Spinal cord (tissue), 10 donors: ENCODE data around the gene BATF2. TPM values are rescaled to one million over a fixed set of nuclear protein-coding genes. Genes with fewer than 3 reads are reported as not detected.
"Not testable (repeated sequence)": the region's sequence is repeated elsewhere in the genome, so short reads cannot be mapped to it uniquely, and the experiment has no call there.

ENCODE experiments used
- DNase-seq, 6 donors: peaks; one replicate each; pipeline versions ENCODE4 v3.0.0 to v3.0.0-alpha.2; 2013 to 2015; ENCODE audit warnings: low spot score in 6 of 6, low read depth in 4 of 6
- H3K27ac ChIP-seq: one replicate; pipeline ENCODE4 v1.5.1; 2013; ENCODE audit warnings: low read depth, low read length, control low read depth
- H3K27me3 ChIP-seq: one replicate; pipeline ENCODE4 v1.6.1; 2013; ENCODE audit warnings: low read length; ENCODE audit not compliant: control insufficient read depth, insufficient read depth
- H3K36me3 ChIP-seq: one replicate; pipeline ENCODE4 v1.6.1; 2013; ENCODE audit warnings: low read length; ENCODE audit not compliant: control insufficient read depth, insufficient read depth
- H3K4me1 ChIP-seq: one replicate; pipeline ENCODE4 v1.6.1; 2013; ENCODE audit warnings: low read length; ENCODE audit not compliant: control insufficient read depth, insufficient read depth
- H3K4me3 ChIP-seq: one replicate; pipeline ENCODE4 v1.5.1; 2013; ENCODE audit warnings: low read depth, low read length, control low read depth
- H3K9me3 ChIP-seq: one replicate; pipeline ENCODE4 v1.6.1; 2013; ENCODE audit warnings: low read length; ENCODE audit not compliant: control insufficient read depth, insufficient read depth
- WGBS: methylation state at CpG from one replicate; pipeline ENCODE4 v1.1.5; 2013; ENCODE audit warnings: missing lambda C conversion rate; ENCODE audit not compliant: insufficient coverage; 5-methylcytosine and 5-hydroxymethylcytosine counted together
- polyA plus RNA-seq, 2 donors: library from polyadenylated mRNA; unstranded; fragments of 120-200 nt; gene quantifications; one replicate each; pipeline ENCODE4 v1.2.1, GENCODE V29; 2013; ENCODE audit not compliant: insufficient read length in 2 of 2
- total RNA-seq, 2 donors: library from RNA; depleted of rRNA in 1 of 2; stranded (reverse); fragments of 120-200 nt in 1 of 2; fragments of >200 nt in 1 of 2; gene quantifications; one replicate each; pipeline versions ENCODE4 v1.2.3 to v1.2.4, GENCODE V29; 2013 to 2014
- donor health status: healthy.

The BATF2 gene
- total and polyA plus RNA-seq, 4 donors = 0.76 to 1.0 (median 0.99) TPM

DNA sequence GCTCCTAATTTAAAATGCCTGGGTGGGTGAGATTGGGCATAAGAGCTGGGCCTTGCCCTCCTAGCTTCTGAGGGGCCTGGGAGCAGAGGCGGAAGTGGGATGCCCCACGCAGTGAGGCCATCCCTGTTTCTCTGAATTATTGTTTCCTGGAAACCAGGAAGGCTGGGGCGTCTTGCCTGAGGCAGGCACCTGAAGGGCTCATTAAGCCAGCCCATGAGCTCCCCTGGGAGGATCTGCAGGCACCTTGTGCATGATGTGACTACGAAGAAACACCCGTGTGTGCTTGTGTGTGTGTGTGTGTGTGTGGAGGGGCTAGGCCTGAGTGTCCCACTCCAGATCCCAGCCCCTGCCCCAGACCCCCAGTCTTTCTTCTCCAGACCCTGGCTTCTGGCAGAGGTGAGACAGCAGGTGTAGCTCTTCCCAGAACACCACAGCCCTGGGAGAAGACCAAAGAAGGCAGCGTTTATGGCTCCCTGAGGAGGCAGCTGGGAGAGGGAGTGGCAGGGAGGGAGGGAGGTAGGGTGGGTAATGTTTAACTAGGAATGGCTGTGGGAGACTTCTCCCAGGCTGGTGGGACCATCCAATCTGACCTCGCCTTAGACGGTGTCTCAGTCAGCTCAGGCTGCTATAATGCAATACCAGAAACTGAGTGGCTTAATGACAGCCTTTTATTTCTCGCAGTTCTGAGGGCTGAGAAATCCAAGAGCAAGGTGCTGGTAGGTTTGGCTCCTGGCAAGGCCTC lies 2.1 kb upstream of the BATF2 start:
- WGBS = 68% methylated on average over 7 of the region's 9 CpGs
- DNase-seq = no peak
- H3K36me3 ChIP-seq = no peaks in the 10 kb centered on the region
- H3K27me3 ChIP-seq = no peaks in the 10 kb centered on the region
- H3K4me1 ChIP-seq = peaks cover 10% of the 10 kb centered on the region
- H3K4me3 ChIP-seq = no peak overlapping the region
- H3K27ac ChIP-seq = no peak overlapping the region
- H3K9me3 ChIP-seq = no peaks in the 10 kb centered on the region

- Histone ChIP-seq H3K4me1 (peaks cover 10% of the 10 kb centered on the region), H3K9me3 (no peaks in the 10 kb centered on the region), H3K36me3 (no peaks in the 10 kb centered on the region), H3K4me3 (no peak overlapping the region), H3K27ac (no peak overlapping the region), H3K27me3 (no peaks in the 10 kb centered on the region)
- WGBS = no CpG with 5 or more reads among the region's 1 CpG
- no peak for DNase-seq
These were observed 1.4 kb upstream of the BATF2 start for GRCh38 chr11:64998141-64998540.

DNA sequence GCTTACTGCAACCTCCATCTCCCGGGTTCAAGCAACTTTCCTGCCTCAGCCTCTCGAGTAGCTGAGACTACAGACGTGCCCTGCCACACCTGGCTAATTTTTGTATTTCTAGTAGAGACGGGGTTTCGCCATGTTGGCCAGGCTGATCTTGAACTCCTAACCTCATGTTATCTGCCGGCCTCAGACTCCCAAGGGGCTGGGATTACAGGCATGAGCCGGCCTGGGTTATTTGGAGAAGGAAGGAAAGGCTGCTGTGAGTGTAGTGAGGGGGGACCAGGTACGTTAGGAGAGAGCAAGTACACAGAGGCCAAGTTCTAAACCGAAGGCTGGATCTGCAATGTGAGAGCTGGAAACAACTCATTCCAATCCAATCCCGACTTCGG lies 453 bp downstream of the BATF2 start:
- DNase-seq = no peak
- Histone ChIP-seq H3K36me3 (no peaks in the 10 kb centered on the region), H3K4me1 (peaks cover 10% of the 10 kb centered on the region), H3K27me3 (no peaks in the 10 kb centered on the region), H3K9me3 (no peaks in the 10 kb centered on the region), H3K4me3 (no peak overlapping the region), H3K27ac (no peak overlapping the region)
- 66% methylated on average over 5 of the region's 11 CpGs for WGBS

- no peak for DNase-seq
- no peak overlapping the region for H3K4me3 ChIP-seq
- H3K27ac ChIP-seq = no peak overlapping the region
- no peaks in the 10 kb centered on the region for H3K36me3 ChIP-seq
- WGBS = 89% methylated on average over 7 of the region's 7 CpGs
- no peaks in the 10 kb centered on the region for H3K27me3 ChIP-seq
- H3K4me1 ChIP-seq = peaks cover 23% of the 10 kb centered on the region
- H3K9me3 ChIP-seq = no peaks in the 10 kb centered on the region
These were observed 2.5 kb downstream of the BATF2 start for GRCh38 chr11:64994318-64994717.

DNA sequence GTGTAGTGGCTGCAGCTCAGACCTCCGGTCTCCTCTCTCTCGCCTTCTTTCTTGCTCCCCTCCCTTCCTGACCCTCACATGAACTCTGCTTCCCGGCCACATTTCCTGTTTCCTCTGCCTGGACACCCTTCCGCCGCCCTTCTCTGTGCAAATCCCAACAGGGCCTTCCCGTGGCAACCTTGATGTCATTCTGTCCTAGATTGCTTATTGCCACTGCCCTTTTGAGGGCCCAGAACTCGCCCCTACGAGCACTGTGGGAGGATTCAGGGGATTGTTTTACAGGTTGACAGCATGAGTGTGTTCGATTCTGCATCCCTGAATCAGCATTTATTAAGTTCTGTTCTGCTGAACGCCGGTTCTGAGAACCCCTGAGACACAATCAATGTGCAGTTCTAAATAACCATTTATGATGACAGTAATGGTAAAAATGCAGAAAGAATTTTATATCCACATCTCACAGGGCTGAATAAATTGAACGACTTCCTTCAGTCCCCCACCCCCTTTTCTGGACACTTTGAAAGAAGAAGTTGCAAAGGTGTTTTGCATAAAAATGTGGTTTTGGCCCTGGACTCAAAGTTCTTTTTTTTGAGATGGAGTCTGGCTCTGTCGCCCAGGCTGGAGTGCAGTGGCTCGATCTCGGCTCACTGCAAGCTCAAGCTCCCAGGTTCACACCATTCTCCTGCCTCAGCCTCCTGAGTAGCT lies 6.4 kb downstream of the BATF2 start:
- H3K4me3 ChIP-seq = no peak overlapping the region
- H3K4me1 ChIP-seq = peaks cover 17% of the 10 kb centered on the region
- peak overlapping the region; percentile 50 for H3K27ac ChIP-seq
- H3K27me3 ChIP-seq = no peaks in the 10 kb centered on the region
- WGBS = 34% methylated on average over 8 of the region's 15 CpGs
- no peaks in the 10 kb centered on the region for H3K9me3 ChIP-seq
- H3K36me3 ChIP-seq = no peaks in the 10 kb centered on the region
- peak in 1 of 6 donors; percentile 34 for DNase-seq

DNA sequence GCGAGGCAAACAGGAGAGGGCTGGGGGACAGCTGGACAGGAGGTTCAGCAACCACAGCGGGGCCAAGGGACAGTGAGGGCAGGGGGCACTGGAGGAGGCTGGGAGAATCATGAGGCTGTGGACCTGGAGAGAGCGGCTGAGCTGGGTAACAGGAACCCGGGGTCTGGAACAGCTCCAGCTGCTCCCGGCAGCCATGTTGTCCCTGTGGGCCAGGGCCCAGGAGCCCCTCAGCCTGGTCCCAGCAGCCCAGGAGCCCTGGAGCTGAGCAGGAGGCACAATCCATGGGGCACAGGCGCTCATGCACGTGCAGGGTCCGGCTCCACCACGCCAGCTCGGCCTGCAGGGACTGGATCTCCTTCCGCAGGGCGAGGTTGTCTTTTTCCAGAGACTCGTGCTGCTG lies 7.4 kb downstream of the BATF2 start:
- no peaks in the 10 kb centered on the region for H3K27me3 ChIP-seq
- H3K36me3 ChIP-seq = no peaks in the 10 kb centered on the region
- H3K9me3 ChIP-seq = no peaks in the 10 kb centered on the region
- H3K4me3 ChIP-seq = no peak overlapping the region
- H3K27ac ChIP-seq = no peak overlapping the region
- WGBS = 81% methylated on average over 13 of the region's 13 CpGs
- H3K4me1 ChIP-seq = peaks cover 17% of the 10 kb centered on the region
- no peak for DNase-seq

DNA sequence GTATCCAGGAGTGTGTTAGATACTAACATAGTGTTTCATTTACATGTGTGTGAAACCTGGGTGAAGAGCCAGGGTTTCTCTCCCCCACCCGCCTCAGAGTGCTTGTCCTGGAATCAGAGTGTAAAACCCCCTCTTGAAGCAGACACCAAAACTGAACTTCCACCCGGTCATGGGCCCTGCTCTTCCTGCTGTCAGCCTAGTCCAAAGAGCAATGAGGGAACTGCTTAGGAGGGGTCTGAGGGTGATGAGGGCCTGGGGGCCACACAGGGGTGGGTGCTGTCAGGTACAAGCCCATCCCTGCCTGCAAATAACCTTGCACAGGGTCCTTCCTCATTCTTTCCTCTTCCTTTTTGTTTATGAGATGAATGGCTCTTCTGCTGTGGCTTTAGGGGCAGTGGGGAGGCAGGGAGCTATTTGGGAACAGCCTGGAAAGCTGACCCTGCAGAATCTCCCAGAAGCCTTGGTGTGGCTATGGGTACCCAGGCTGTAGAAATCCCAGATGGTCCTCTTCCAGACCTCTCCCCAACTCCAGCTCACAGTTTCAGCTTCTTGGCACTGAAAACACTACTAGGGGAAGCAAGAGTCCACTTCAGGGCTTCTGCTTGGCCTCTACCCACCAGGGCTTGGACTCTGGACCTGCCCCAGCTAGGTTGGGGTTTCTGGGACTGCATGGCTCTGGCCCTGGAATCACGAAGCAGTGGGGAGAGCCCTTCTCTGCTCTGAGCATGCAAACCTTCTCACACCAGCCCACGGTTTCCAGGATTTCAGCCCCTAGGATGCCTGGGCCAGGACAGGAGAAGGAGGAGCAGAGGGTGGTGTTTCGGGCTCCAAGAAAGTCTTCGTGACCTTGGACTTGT lies 8.5 kb downstream of the BATF2 start:
- no peaks in the 10 kb centered on the region for H3K9me3 ChIP-seq
- no peak overlapping the region for H3K4me3 ChIP-seq
- no peak for DNase-seq
- H3K27me3 ChIP-seq = no peaks in the 10 kb centered on the region
- no peak overlapping the region for H3K27ac ChIP-seq
- H3K4me1 ChIP-seq = peaks cover 17% of the 10 kb centered on the region
- WGBS = 88% methylated on average over 4 of the region's 6 CpGs
- H3K36me3 ChIP-seq = no peaks in the 10 kb centered on the region

GRCh38 chr11:64983339-64983738 lies 13.4 kb downstream of the BATF2 start:
- whole genome bisulfite sequencing = no CpG with 5 or more reads among the region's 5 CpGs
- H3K27me3 ChIP-seq, H3K36me3 ChIP-seq, H3K4me1 ChIP-seq, H3K27ac ChIP-seq, H3K4me3 ChIP-seq, H3K9me3 ChIP-seq, DNase-seq: not testable (repeated sequence)

DNA sequence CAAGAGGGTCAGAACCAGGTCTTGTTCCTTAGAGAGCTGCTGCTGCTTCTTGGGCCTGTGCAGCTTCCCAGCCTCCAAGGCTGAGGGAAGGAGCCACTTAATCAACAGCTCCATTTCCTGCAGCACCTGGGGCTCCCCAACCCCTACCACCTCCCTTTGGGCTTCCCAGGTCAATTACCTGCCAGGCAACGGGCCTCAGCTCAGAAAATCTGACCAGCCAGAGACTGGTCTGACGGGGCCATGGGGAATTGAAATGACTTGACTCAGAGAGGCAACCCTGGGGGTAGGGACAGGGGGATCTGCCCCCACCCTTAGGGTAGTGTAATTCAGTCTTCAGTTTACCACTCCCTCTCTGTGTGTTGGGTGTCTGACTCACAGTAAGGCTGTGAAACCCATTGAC lies 20.1 kb downstream of the BATF2 start:
- Histone ChIP-seq H3K27ac (no peak overlapping the region), H3K4me1 (peaks cover 8% of the 10 kb centered on the region), H3K36me3 (no peaks in the 10 kb centered on the region), H3K9me3 (no peaks in the 10 kb centered on the region), H3K4me3 (no peak overlapping the region), H3K27me3 (no peaks in the 10 kb centered on the region)
- 53% methylated on average over 2 of the region's 2 CpGs for WGBS
- no peak for DNase-seq
